Peyer's patch (tissue), 4 donors: ENCODE measurements around the gene SPATA6. TPM values are rescaled to one million over a fixed set of nuclear protein-coding genes. Genes with fewer than 3 reads are reported as not detected.
"Not testable (repeated sequence)": the region's sequence is repeated elsewhere in the genome, so short reads cannot be mapped to it uniquely, and the experiment has no call there.

Experiments
- DNase-seq, 3 donors: peaks; one replicate each; pipeline ENCODE4 v3.0.0-alpha.2; 2017 to 2019
- H3K27ac ChIP-seq, 4 donors: fragments of 200-600 bp; sonication (generic); one replicate each; pipeline ENCODE4 v1.5.1; 2016 to 2019
- H3K27me3 ChIP-seq, 2 donors: fragments of 200-600 bp; sonication (generic); one replicate each; pipeline ENCODE4 v1.5.1; 2019
- H3K36me3 ChIP-seq, 3 donors: fragments of 200-600 bp; sonication (generic); one replicate each; pipeline ENCODE4 v1.5.1; 2016 to 2019
- H3K4me1 ChIP-seq, 4 donors: fragments of 200-600 bp; sonication (generic); one replicate each; pipeline ENCODE4 v1.5.1; 2016 to 2019
- H3K4me3 ChIP-seq, 4 donors: fragments of 200-600 bp; sonication (generic); 1 replicate in 3 of 4; 2 replicates in 1 of 4; pipeline ENCODE4 v1.5.1; 2016 to 2019; ENCODE audit warnings: mild to moderate bottlenecking in 1 of 4
- H3K9me3 ChIP-seq, 4 donors: fragments of 200-600 bp; sonication (generic); one replicate each; pipeline ENCODE4 v1.5.1; 2016 to 2019; ENCODE audit warnings: mild to moderate bottlenecking in 1 of 4
- CTCF ChIP-seq, 6 experiments: fragments of 450-650 bp in 4 of 6; fragments of 200-600 bp in 2 of 6; sonication (generic) in 1 of 6; IDR thresholded peaks; one replicate each; pipeline ENCODE4 v1.5.1; 2017 to 2019; ENCODE audit warnings: antibody characterized with exemption in 6 of 6, mild to moderate bottlenecking in 3 of 6, moderate library complexity in 1 of 6
- POLR2A ChIP-seq, 2 donors: fragments of 450-650 bp; IDR thresholded peaks; one replicate each; pipeline ENCODE4 v1.5.1; 2017; ENCODE audit warnings: antibody characterized with exemption in 2 of 2, mild to moderate bottlenecking in 2 of 2, moderate library complexity in 2 of 2
- total RNA-seq, 4 donors: library from RNA; depleted of rRNA; stranded (reverse); fragments of >200 nt; gene quantifications; one replicate each; pipeline ENCODE4 v1.1.0, GENCODE V29; 2016

SPATA6 gene
- total RNA-seq, result 10 to 100 TPM in 1 of 4 donors, 1 to 10 TPM in 3; 7.7 to 34.7 (median 8.4) TPM

GRCh38 chr1:48471691-48472576 is at the start of gene SPATA6:
Gene SPATA6, minus strand, starts transcription at chr1:48472204. Its CDS starts 196 bp downstream, at chr1:48472008.
- Histone ChIP-seq H3K27me3 (no peaks in the 10 kb centered on the region), H3K4me1 (peaks cover 0 to 19% (median 5%) of the 10 kb centered on the region in 4 donors), H3K4me3 (peak within 1 kb of the TSS; percentile 52 to 83 (median 68)), H3K36me3 (no peaks in the 10 kb centered on the region), H3K9me3 (no peaks in the 10 kb centered on the region), H3K27ac (peak within 1 kb of the TSS; percentile 66 to 88 (median 80))
- DNase-seq, result peak; percentile 90 to 99 (median 98)
- peak; percentile 17 to 73 for TF ChIP-seq POLR2A (IDR thresholded peaks at IDR 0.05)
- peak in 1 of 6 experiments; percentile 9 for TF ChIP-seq CTCF (IDR thresholded peaks at IDR 0.05)

- DNase-seq, H3K4me1 ChIP-seq, H3K9me3 ChIP-seq, H3K36me3 ChIP-seq, H3K27me3 ChIP-seq, H3K4me3 ChIP-seq, H3K27ac ChIP-seq: not testable (repeated sequence)
These were observed 47.9 kb upstream of the SPATA6 start for GRCh38 chr1:48519896-48520295.

- TF ChIP-seq CTCF (IDR thresholded peaks at IDR 0.05) (no peak), POLR2A (IDR thresholded peaks at IDR 0.05) (no peak)
- H3K4me3 ChIP-seq, result no peak overlapping the region
- H3K4me1 ChIP-seq, result no peaks in the 10 kb centered on the region
- no peaks in the 10 kb centered on the region for H3K27me3 ChIP-seq
- H3K36me3 ChIP-seq, result no peaks in the 10 kb centered on the region
- H3K27ac ChIP-seq, result no peak overlapping the region
- no peak for DNase-seq
- H3K9me3 ChIP-seq, result no peaks in the 10 kb centered on the region
These were observed 34.9 kb upstream of the SPATA6 start for GRCh38 chr1:48506870-48507269.

GRCh38 chr1:48500541-48501450 is 28.8 kb upstream of the SPATA6 start:
- Histone ChIP-seq H3K4me3 (no peak overlapping the region), H3K36me3 (no peaks in the 10 kb centered on the region), H3K27me3 (no peaks in the 10 kb centered on the region), H3K4me1 (peaks cover 0 to 4% (median 0%) of the 10 kb centered on the region in 4 donors), H3K27ac (no peak overlapping the region), H3K9me3 (no peaks in the 10 kb centered on the region)
- no peak for DNase-seq
- TF ChIP-seq CTCF (IDR thresholded peaks at IDR 0.05) (no peak), POLR2A (IDR thresholded peaks at IDR 0.05) (no peak)

GRCh38 chr1:48499211-48499735 is 27.3 kb upstream of the SPATA6 start:
- no peak for TF ChIP-seq CTCF (IDR thresholded peaks at IDR 0.05)
- TF ChIP-seq POLR2A (IDR thresholded peaks at IDR 0.05), result no peak
- H3K36me3 ChIP-seq, result no peaks in the 10 kb centered on the region

More at GRCh38 chr1:48499211-48499735, 27.3 kb upstream of the SPATA6 start:
- H3K4me1 ChIP-seq, result peaks cover 0 to 8% (median 0%) of the 10 kb centered on the region in 4 donors
- no peak for DNase-seq
- no peaks in the 10 kb centered on the region for H3K9me3 ChIP-seq
- no peak overlapping the region for H3K4me3 ChIP-seq
- no peaks in the 10 kb centered on the region for H3K27me3 ChIP-seq
- no peak overlapping the region for H3K27ac ChIP-seq
